Natural killer cell (primary cell): ENCODE results near the gene RSPRY1. TPM values are rescaled to one million over a fixed set of nuclear protein-coding genes. Genes with fewer than 3 reads are reported as not detected.

Experiments used
- ATAC-seq, 3 donors: fragments of 150-1000 bp in 2 of 3; fragments of 200-7000 bp in 1 of 3; cut with Tn5 transposase; 1 replicate in 1 of 3; 2 replicates in 2 of 3; pipeline ENCODE4 v1.10.0; 2021; ENCODE audit warnings: mild to moderate bottlenecking in 2 of 3, moderate library complexity in 2 of 3
- DNase-seq, 2 donors: peaks; one replicate each; pipeline versions ENCODE4 v3.0.0 to v3.0.0-alpha.2; 2013 to 2021; ENCODE audit warnings: mixed read lengths in 1 of 2
- H3K27ac ChIP-seq: one replicate; pipeline ENCODE4 v1.5.1; 2013; ENCODE audit warnings: mild to moderate bottlenecking, low read length
- H3K27me3 ChIP-seq: one replicate; pipeline ENCODE4 v1.6.1; 2013; ENCODE audit warnings: low read length; ENCODE audit not compliant: control insufficient read depth, insufficient read depth
- H3K36me3 ChIP-seq: one replicate; pipeline ENCODE4 v1.6.1; 2013; ENCODE audit warnings: low read length; ENCODE audit not compliant: control insufficient read depth, insufficient read depth
- H3K4me1 ChIP-seq: one replicate; pipeline ENCODE4 v1.6.1; 2013; ENCODE audit warnings: low read length; ENCODE audit not compliant: control insufficient read depth, insufficient read depth
- H3K4me3 ChIP-seq: one replicate; pipeline ENCODE4 v1.5.1; 2013; ENCODE audit warnings: low read length
- H3K9me3 ChIP-seq: one replicate; pipeline ENCODE4 v1.6.1; 2013; ENCODE audit warnings: low read length; ENCODE audit not compliant: control insufficient read depth, insufficient read depth
- H3K27ac Mint-ChIP-seq, 2 donors: one replicate each; pipeline ENCODE4 v1.8.0; 2022; ENCODE audit warnings: mild to moderate bottlenecking in 2 of 2, mixed read lengths in 2 of 2, moderate library complexity in 1 of 2
- H3K27me3 Mint-ChIP-seq, 2 donors: one replicate each; pipeline ENCODE4 v1.8.0; 2022; ENCODE audit warnings: low read depth in 2 of 2, mixed read lengths in 2 of 2
- H3K36me3 Mint-ChIP-seq: one replicate; pipeline ENCODE4 v1.8.0; 2022; ENCODE audit warnings: mixed read lengths
- H3K4me1 Mint-ChIP-seq, 2 donors: one replicate each; pipeline ENCODE4 v1.8.0; 2022; ENCODE audit warnings: mixed read lengths in 2 of 2
- H3K4me3 Mint-ChIP-seq: one replicate; pipeline ENCODE4 v1.8.0; 2022; ENCODE audit warnings: mild to moderate bottlenecking, moderate library complexity, mixed read lengths
- H3K9me3 Mint-ChIP-seq, 2 donors: one replicate each; pipeline ENCODE4 v1.8.0; 2022; ENCODE audit warnings: mixed read lengths in 2 of 2
- WGBS: methylation state at CpG from one replicate; pipeline ENCODE4 v1.1.7; 2013; ENCODE audit warnings: missing lambda C conversion rate; ENCODE audit not compliant: insufficient coverage; 5-methylcytosine and 5-hydroxymethylcytosine counted together
- intact Hi-C: fragments of 100-400 bp; cut with micrococcal nuclease; formaldehyde crosslinking; loops from one replicate; pipeline ENCODE4 v1.14.2; 2022
- total RNA-seq, 4 donors: library from RNA; stranded (reverse); fragments of 120-200 nt in 1 of 4; gene quantifications; one replicate each; pipeline versions ENCODE4 v1.2.3 to v1.2.4, GENCODE V29; 2013 to 2022
- TF ChIP-seq, protein P1 (sequence below): fragments of 200-600 bp; IDR thresholded peaks from one replicate; pipeline ENCODE4 v1.8.0; 2022; ENCODE audit warnings: antibody characterized with exemption

The RSPRY1 gene
- total RNA-seq, 3 donors from 2014 or later (not counting 1 experiment from before 2014, with no cell fraction given), result 22.6 to 26.6 (median 23.4) TPM

DNA sequence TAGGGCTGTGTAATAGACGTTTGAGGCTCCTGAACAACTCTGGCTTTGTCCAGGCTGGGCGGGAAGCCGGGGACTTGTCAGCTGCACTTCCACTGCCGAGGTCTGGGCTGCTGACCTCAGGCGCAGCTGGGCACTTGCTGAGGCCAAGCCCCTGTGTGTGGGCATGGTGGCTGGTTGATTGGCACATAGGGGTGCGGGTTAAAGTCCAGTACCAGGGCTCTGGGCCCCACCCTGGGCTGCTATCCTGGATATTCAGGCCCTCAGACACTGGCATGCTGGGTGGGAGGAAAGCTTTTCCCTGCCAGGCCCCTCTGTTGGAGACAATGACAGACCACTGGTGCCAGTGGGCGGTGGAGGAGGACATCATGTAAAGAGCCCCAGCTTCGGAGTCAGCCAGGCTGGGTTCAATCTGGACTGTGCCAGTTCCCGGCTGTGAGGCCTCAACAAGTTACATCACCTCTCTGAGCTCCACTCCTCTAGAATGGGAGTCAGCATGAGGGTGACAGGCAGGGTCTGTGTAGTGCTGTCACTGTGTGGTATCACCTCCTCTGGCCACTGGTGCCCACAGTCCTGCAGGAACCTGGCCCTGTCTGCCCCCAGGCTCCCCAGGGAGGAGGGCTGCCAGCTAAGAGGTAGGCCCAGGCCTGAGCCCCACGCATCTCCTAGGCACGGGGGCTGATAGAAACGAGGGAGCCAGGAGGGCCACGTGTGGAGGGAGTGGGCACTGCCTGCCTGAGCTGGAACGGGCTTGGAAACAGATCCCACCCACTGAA, 42.8 kb upstream of the RSPRY1 start:
- peaks cover 31 to 33% of the 10 kb centered on the region in 2 donors for H3K4me1 Mint-ChIP-seq
- TF ChIP-seq, protein P1, sequence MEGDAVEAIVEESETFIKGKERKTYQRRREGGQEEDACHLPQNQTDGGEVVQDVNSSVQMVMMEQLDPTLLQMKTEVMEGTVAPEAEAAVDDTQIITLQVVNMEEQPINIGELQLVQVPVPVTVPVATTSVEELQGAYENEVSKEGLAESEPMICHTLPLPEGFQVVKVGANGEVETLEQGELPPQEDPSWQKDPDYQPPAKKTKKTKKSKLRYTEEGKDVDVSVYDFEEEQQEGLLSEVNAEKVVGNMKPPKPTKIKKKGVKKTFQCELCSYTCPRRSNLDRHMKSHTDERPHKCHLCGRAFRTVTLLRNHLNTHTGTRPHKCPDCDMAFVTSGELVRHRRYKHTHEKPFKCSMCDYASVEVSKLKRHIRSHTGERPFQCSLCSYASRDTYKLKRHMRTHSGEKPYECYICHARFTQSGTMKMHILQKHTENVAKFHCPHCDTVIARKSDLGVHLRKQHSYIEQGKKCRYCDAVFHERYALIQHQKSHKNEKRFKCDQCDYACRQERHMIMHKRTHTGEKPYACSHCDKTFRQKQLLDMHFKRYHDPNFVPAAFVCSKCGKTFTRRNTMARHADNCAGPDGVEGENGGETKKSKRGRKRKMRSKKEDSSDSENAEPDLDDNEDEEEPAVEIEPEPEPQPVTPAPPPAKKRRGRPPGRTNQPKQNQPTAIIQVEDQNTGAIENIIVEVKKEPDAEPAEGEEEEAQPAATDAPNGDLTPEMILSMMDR, result no peak
- ATAC-seq (no peak), DNase-seq (no peak)
- no peaks in the 10 kb centered on the region for H3K27me3 Mint-ChIP-seq
- Histone ChIP-seq H3K36me3 (no peaks in the 10 kb centered on the region), H3K4me1 (peaks cover 49% of the 10 kb centered on the region), H3K4me3 (no peak overlapping the region), H3K27ac (no peak overlapping the region), H3K27me3 (no peaks in the 10 kb centered on the region), H3K9me3 (no peaks in the 10 kb centered on the region)
- H3K4me3 Mint-ChIP-seq, result no peak overlapping the region
- no peak overlapping the region for H3K27ac Mint-ChIP-seq
- H3K36me3 Mint-ChIP-seq, result no peaks in the 10 kb centered on the region
- intact Hi-C loops, result no loop called here
- no peaks in the 10 kb centered on the region for H3K9me3 Mint-ChIP-seq
- 95% methylated on average over 14 of the region's 14 CpGs for WGBS

DNA sequence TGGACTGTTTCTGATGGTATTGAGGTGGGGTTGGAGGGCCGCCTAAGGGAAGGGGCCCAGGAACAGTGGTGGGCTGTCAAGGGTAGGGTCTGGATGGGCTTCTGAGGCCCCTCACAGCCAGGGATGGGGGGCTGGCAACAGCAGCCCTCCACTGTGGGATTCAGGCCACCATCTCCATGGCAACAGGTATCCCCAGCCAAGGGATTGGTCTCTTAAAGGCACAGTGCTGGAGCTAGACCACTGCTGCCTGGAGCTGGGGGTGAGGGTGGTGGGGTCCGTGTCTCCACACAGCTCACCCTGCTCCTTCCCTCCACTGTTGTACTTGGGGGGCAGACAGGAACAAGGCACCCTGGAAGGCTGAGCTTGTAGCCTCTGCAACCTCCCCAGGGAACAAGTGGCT, 42.1 kb upstream of the RSPRY1 start:
- Histone ChIP-seq H3K4me1 (peaks cover 46% of the 10 kb centered on the region), H3K27me3 (no peaks in the 10 kb centered on the region), H3K4me3 (no peak overlapping the region), H3K9me3 (no peaks in the 10 kb centered on the region), H3K36me3 (no peaks in the 10 kb centered on the region), H3K27ac (no peak overlapping the region)
- Mint-ChIP-seq H3K9me3 (no peaks in the 10 kb centered on the region), H3K27me3 (no peaks in the 10 kb centered on the region), H3K36me3 (no peaks in the 10 kb centered on the region), H3K27ac (no peak overlapping the region), H3K4me1 (peaks cover 29 to 31% of the 10 kb centered on the region in 2 donors), H3K4me3 (no peak overlapping the region)
- TF ChIP-seq, protein P1, result no peak
- DNase-seq (no peak), ATAC-seq (no peak)
- 89% methylated on average over 2 of the region's 2 CpGs for WGBS
- intact Hi-C loops, result no loop called here

DNA sequence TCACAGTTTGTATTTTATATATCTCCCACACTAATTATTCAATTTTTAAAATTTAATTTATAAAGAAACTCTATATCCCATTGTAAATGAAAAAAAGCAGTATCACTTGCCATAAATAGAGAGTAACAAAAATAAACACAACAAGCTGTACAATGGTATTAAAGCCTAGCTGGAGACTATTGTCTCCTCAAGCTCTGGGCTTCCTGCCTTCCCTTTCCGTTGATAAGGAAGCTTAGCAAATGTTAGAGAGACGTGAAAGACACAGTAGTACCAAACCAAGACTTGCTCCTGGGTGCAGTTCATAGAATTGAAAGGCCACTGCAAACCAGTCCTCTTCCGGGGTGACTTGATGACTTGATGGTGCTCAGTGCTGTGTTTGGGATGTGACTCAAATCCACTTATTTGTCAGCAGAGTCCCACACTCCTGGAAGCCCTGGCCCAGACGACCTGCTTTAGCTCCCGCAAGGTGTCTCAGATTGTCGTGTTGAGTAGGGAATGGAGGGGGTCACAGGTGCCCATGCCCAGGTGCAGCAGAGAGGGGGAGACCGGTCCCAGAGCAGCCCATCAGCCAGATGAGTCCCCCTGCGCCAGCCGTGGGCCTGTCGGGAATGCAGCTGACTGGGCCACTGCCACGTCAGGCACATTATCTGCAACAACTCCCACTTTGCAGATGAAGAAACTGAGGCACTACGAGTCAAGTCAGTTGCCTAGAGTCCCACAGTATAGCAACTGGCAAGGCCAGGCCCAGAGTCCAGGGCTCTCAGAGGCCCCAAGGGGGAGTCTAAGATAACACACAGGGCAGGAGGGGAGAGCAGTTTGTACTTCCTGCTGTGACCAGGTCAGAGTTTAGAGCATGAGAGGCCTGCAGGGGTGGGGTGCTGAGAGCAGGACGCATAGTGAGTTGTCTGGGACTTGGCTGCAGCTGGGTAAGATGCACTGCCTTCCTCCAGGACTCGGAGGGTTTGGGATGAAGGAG, 40.8 kb upstream of the RSPRY1 start:
- no peaks in the 10 kb centered on the region for H3K36me3 Mint-ChIP-seq
- H3K27ac Mint-ChIP-seq, result no peak overlapping the region
- H3K9me3 Mint-ChIP-seq, result no peaks in the 10 kb centered on the region
- H3K4me1 Mint-ChIP-seq, result peaks cover 20 to 27% of the 10 kb centered on the region in 2 donors
- Histone ChIP-seq H3K4me3 (no peak overlapping the region), H3K27me3 (no peaks in the 10 kb centered on the region), H3K36me3 (no peaks in the 10 kb centered on the region), H3K4me1 (peaks cover 39% of the 10 kb centered on the region), H3K9me3 (no peaks in the 10 kb centered on the region), H3K27ac (no peak overlapping the region)
- no peaks in the 10 kb centered on the region for H3K27me3 Mint-ChIP-seq
- 89% methylated on average over 14 of the region's 14 CpGs for WGBS
- H3K4me3 Mint-ChIP-seq, result no peak overlapping the region
- ATAC-seq, result no peak
- DNase-seq, result no peak
- TF ChIP-seq, protein P1, result no peak
- intact Hi-C loops, result no loop called here
